ENCODE data around the gene CD46.
"Not testable (repeated sequence)": the region's sequence is repeated elsewhere in the genome, so short reads cannot be mapped to it uniquely, and the experiment has no call there.

The CD46 gene

GRCh38 chr1:207751790-207752455 lies at the start of gene CD46:
Gene CD46 (plus strand): TSS chr1:207752054. CDS start chr1:207752213, 159 bp downstream.
- peak; percentile 97 for DNase-seq

GRCh38 chr1:207702317-207702716 lies 49.5 kb upstream of the CD46 start:
- no peak for DNase-seq

DNA sequence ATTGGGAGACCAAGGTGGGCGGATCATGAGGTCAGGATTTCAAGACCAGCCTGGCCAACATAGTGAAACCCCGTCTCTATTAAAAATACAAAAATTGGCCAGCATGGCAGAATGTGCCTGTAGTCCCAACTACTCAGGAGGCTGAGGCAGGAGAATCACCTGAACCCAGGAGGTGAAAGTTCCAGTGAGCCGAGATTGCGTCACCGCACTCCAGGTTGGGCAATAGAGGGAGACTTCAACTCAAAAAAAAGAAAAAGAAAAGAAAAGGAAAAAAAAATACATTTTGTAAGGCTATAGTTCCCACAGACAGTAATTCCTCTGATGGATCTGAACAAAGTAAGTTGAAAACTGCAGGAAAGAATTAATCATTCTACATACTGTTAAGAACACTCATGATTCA lies 48.1 kb upstream of the CD46 start:
- DNase-seq = no peak

- DNase-seq = not testable (repeated sequence)
These were observed 43.9 kb upstream of the CD46 start for GRCh38 chr1:207708004-207708403.

- DNase-seq = no peak
These were observed 40.6 kb upstream of the CD46 start for GRCh38 chr1:207711285-207711684.

DNA sequence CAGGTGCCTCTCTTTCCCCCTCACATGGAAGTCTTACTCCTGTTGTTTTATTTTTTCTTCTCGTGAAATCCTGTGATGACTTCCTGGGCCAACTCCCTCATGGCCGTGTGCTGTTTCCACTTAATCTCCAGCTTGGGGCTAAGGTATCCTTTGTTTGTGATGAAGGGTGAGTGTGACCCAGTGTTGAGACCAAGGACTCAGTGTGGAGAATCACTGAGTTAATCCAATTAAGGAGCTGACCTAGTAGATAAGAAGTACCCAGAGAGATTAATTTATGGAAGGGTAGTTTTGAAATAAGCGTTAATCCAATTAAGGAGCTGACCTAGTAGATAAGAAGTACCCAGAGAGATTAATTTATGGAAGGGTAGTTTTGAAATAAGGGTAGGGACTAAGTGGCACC lies 39.2 kb upstream of the CD46 start:
- DNase-seq = not testable (repeated sequence)

DNA sequence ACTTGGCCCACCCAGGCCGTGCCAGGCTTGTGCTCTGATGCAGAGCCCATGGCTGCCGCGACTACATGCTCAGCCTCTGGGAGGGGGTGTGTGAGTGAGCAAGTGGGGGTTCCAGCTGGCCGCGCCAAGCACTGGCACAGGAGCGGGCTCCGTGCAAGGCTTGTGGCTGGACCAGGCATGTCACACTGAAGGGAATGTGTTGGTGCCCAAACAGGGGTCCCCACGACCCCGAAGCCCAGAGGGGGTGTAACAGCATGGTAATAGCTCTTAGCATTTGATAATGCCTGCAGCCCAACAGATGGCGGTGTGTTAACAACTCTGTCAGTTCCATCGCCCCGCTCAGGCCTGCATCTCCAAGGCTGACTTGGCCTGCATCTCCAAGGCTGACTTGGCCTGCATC lies 38.3 kb upstream of the CD46 start:
- DNase-seq = no peak

DNA sequence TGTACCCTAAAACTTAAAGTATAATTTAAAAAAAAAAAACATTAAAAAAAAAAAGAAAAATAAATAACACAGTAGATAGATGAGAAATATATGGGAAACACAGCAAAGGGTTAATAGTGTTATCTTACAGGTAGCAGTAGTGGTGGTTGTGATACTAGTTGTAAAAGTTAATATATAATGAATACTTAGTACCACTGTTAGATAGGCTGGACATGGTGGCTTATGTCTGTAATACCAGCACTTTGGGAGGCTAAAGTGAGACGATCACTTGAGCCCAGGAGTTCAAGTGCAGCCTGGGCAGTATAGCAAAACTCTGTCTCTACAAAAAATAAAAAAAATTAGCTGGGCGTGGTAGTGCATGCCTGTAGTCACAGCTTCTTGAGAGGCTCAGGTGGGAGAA lies 32.6 kb upstream of the CD46 start:
- no peak for DNase-seq

DNA sequence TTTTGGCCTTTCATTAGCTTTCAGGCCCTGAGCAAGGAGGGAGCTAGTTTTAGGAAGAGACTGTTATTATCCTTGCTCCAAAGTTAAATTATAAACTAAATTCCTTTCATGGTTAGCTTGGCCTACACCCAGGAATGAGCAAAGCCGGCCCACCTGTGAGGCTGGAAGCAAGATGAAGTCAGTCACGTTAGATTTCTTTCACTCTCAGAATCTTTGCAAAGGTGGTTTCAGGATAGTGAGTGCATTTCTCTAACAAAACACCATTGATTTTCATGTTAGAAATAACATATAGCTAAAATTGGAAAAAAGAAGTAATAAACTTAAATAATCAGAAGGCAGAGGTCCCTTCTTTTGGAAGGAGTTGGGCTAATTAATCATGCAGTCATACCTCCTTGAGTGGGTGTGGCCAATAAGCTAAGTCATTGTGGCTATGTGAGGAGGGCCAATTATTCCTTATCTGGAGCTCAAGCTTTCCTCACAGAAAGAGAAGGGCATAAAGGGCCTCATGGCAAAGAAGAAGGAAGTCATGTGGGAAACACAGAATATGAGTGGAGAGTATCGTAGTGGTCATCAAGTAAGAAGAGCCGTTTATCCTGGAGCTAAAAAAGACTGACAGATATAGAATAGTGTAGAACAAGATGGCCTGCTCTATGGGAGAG lies 23.5 kb upstream of the CD46 start:
- not testable (repeated sequence) for DNase-seq

GRCh38 chr1:207737503-207738157 lies 14.2 kb upstream of the CD46 start:
- DNase-seq = not testable (repeated sequence)

GRCh38 chr1:207738158-207738659 lies 13.6 kb upstream of the CD46 start:
- DNase-seq = not testable (repeated sequence)

DNA sequence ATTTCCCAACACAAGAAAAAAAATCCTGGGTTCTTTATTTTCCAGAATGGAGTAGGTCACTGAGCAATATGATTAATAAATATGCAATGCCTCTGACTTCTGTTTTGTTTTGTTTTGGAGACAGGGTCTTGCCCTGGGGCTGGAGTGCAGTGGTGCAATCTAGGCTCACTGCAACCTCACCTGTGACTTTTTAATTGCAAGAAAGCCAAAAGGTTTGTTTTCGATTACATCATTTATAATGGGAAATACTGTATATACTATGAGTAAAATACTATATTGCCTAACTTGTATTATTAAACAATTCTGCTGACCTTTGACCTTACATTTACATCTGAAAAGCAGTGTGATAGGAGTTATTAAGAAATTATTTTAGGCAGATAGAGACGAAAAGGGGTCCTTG lies 11.6 kb upstream of the CD46 start:
- no peak for DNase-seq

DNA sequence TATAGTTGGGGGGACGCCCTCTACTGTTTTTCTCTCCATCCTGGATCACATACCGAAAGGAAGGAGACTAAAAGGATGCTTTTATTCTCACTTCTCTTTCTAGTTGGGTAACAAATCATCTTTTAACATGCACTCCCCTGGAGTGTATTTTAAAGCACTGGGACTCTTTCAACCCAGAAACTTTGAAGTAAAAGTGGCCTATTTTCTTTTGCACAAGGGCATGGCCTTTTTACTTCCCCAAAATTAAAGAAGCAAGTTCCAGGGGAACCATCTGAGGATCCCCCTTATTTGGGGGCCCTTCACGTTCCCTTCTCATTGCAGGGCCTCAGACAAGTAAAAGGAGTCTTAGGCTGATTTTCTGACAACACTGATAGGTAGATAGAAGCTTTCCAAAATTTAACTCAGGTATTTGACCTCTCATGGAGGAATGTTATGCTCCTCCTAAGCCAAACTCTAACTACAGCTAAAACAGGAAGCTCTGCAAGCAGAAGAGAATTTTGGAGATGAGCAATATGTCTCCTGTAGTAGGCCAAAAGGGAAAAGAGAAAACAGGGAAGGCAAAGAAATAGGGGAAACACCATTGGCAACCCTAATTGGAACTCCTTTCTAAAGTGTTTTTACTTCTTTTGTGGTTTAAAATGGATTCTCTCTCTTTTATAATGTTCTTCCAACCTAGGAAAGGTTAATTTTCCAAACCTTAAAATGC lies 8.9 kb upstream of the CD46 start:
- DNase-seq = no peak

GRCh38 chr1:207744000-207744534 lies 7.8 kb upstream of the CD46 start:
- DNase-seq = no peak

DNA sequence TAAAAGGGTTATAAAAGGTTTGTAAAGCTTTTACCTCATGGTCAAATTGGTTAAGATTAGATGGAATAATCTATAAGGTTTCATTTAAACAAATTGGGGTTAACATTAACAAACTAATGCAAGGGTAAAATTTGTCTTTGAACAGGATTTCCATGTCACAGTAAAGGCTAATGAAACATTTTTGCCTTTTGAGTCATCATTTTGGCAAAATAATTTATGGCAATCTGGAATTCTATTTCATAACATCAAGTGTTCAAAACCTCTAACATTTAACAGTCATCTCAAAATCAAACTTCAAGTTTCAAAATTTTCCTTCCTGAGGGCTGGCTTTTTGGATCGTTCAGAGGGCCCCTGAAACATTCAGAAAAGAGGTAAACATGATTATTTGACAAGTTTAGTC lies 6.6 kb upstream of the CD46 start:
- DNase-seq = no peak

GRCh38 chr1:207745839-207746767 lies 5.8 kb upstream of the CD46 start:
- DNase-seq = no peak

GRCh38 chr1:207747627-207748492 lies 4.0 kb upstream of the CD46 start:
- no peak for DNase-seq

DNA sequence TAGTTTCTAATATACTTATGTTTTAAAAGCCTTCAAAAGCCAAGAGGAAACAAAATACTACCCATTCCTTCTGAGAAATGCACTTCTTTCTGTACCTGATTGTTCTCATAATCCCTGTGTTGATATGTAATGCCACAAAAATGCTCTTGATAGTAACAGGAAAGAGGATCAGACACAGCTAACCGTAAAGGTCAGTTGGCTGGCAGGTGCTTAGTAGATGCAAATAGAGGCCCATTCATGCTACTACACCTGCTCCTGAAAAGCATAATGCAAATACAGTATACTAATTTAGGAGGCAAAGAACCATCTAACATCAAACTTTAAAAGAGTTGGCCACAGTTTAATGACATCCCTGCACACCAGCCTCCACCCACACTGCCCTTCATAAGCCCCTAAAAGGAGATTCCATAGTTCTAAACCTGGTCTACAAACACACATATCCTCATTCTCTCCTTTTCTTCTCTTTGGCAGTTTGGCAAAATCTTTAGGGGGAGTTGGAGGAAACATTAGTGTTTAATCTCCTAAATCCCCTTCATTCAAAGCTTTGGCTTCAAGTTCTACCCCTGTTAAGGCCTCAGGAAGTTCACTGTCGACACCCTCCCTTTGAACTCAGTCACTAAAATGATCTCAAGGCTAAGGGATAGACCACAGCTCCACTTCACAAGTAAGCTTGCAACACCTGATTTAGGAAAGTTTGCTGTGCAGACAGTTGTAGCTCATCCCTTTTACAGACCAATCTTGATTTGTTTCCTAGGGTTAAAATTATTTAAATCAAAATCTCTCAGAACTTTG lies 2.9 kb upstream of the CD46 start:
- DNase-seq = no peak

DNA sequence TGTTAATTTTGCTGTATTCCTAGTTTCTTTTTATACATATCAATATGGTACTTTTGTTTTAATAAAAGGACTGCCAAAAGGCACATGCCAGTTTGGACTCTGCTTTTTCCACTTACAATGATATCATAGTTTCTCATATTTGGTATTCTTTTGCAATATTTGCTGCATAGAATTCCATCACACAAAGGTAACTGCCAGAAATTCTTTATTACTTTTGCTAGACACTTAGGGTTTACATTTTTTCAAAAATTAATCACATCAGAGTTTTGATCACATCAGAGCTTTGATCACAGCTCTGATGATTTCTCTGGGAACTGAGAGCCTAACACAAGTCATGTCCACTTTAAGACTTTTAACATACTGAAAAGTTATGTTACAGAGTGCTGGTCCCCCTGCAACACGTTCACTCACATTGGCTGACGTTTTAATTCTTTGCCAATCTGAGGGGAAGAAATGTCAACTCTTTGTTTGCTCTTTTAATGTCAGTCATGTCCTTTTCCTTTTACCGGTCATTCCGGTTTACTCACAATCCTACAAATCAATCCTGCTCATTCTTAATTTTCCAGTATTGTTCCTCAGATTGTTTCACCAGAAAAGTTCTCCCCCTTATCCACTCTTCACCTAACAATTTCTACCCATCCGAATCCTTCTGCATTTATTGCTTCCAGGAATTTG lies 1.1 kb upstream of the CD46 start:
- no peak for DNase-seq

GRCh38 chr1:207751463-207751789 lies 428 bp upstream of the CD46 start:
- not testable (repeated sequence) for DNase-seq
